Endothelial cell of umbilical vein (primary cell): Measurements from ENCODE around the gene LRRC4B. TPM values are rescaled to one million over a fixed set of nuclear protein-coding genes. Genes with fewer than 3 reads are reported as not detected.

ENCODE experiments used
- BruUV-seq: library from RNA; stranded (reverse); fragments of 400-500 nt; replicated peaks from 2 replicates; lab custom pipeline; 2021; lab: Mats Ljungman, UMichigan
- CTCF ChIA-PET: fragments of 300-600, 350-600 bp; sonication (Branson Sonifier 250); formaldehyde crosslinking; loops from one replicate; lab custom pipeline; 2021; ENCODE audit warnings: antibody characterized with exemption, inconsistent platforms; lab: Charles Lee
- POLR2A ChIA-PET: fragments of 300-600, 350-600 bp; sonication (Branson Sonifier 250); formaldehyde crosslinking; loops from one replicate; lab custom pipeline; 2021; ENCODE audit warnings: antibody characterized with exemption, inconsistent platforms; lab: Charles Lee
- DNase-seq: peaks from one replicate; pipeline ENCODE4 v3.0.0-alpha.2; 2011; ENCODE audit warnings: low read depth, low spot score
- FAIRE-seq: peaks from 2 replicates; lab custom pipeline; 2011; peaks lifted over from hg19 to GRCh38; lab: Jason Lieb, UNC
- H2AFZ ChIP-seq: 2 replicates; pipeline ENCODE4 v1.6.0; 2012; ENCODE audit warnings: low read depth, low read length, control low read depth, inconsistent platforms
- H3K27ac ChIP-seq: 2 replicates; pipeline ENCODE4 v1.5.1; 2011; ENCODE audit warnings: low read depth, mild to moderate bottlenecking, control low read depth, low read length, moderate library complexity; ENCODE audit not compliant: insufficient read depth
- H3K27me3 ChIP-seq, 2 experiments: 2 replicates each; pipeline versions ENCODE4 v1.6.0 to v1.6.1; 2011; ENCODE audit warnings: low read length in 2 of 2, mixed read lengths in 1 of 2; ENCODE audit not compliant: control insufficient read depth in 2 of 2, insufficient read depth in 2 of 2
- H3K36me3 ChIP-seq, 2 experiments: 2 replicates in 1 of 2; 3 replicates in 1 of 2; pipeline ENCODE4 v1.5.1; 2011; ENCODE audit warnings: low read length in 2 of 2, mild to moderate bottlenecking in 1 of 2, moderate library complexity in 1 of 2; ENCODE audit not compliant: control insufficient read depth in 2 of 2, insufficient read depth in 2 of 2; ENCODE audit errors: extremely low read depth in 1 of 2
- H3K4me1 ChIP-seq: 3 replicates; pipeline ENCODE4 v1.5.1; 2011; ENCODE audit warnings: mild to moderate bottlenecking, low read length; ENCODE audit not compliant: control insufficient read depth, insufficient read depth; ENCODE audit errors: extremely low read depth
- H3K4me2 ChIP-seq: 2 replicates; pipeline ENCODE4 v1.6.1; 2011; ENCODE audit warnings: low read length, control low read depth, mixed read lengths; ENCODE audit not compliant: insufficient read depth
- H3K4me3 ChIP-seq, 3 experiments: fragments of 200-600 bp in 1 of 3; sonication (generic), shearing (Covaris generic) in 1 of 3; replicated peaks in 1 of 3; 2 replicates each; pipeline ENCODE4 v1.5.1; 2011 to 2016; ENCODE audit warnings: control low read depth in 3 of 3, low read length in 3 of 3, mild to moderate bottlenecking in 2 of 3, inconsistent platforms in 1 of 3, low read depth in 1 of 3, moderate library complexity in 1 of 3; ENCODE audit not compliant: insufficient read depth in 1 of 3
- H3K79me2 ChIP-seq: 2 replicates; pipeline ENCODE4 v1.6.0; 2012; ENCODE audit warnings: low read length, inconsistent platforms; ENCODE audit not compliant: control insufficient read depth, insufficient read depth
- H3K9ac ChIP-seq: replicated peaks from 2 replicates; pipeline ENCODE3; 2011; ENCODE audit warnings: low read length, control low read depth; ENCODE audit not compliant: insufficient read depth; ENCODE audit errors: extremely low read depth
- H3K9me1 ChIP-seq: replicated peaks from 3 replicates; pipeline ENCODE4 v1.6.0; 2011; ENCODE audit warnings: mild to moderate bottlenecking, low read length; ENCODE audit not compliant: control insufficient read depth, insufficient read depth; ENCODE audit errors: extremely low read depth
- H3K9me3 ChIP-seq: replicated peaks from 2 replicates; pipeline ENCODE4 v1.5.1; 2012; ENCODE audit warnings: low read length, inconsistent platforms; ENCODE audit not compliant: control insufficient read depth, insufficient read depth
- H4K20me1 ChIP-seq: replicated peaks from 2 replicates; pipeline ENCODE3; 2011; ENCODE audit warnings: mild to moderate bottlenecking, low read length; ENCODE audit not compliant: control insufficient read depth, insufficient read depth; ENCODE audit errors: extremely low read depth
- FOS ChIP-seq: IDR thresholded peaks from 2 replicates; pipeline ENCODE4 v1.6.1; 2011; ENCODE audit warnings: mild to moderate bottlenecking, low read length, moderate library complexity, borderline replicate concordance; ENCODE audit not compliant: insufficient read depth
- JUN ChIP-seq: IDR thresholded peaks from 2 replicates; pipeline ENCODE4 v1.6.1; 2011; ENCODE audit warnings: borderline replicate concordance, low read depth; ENCODE audit not compliant: insufficient read length, insufficient read depth
- MAX ChIP-seq: IDR thresholded peaks from 2 replicates; pipeline ENCODE4 v1.6.1; 2011; ENCODE audit not compliant: insufficient read depth, insufficient read length
- POLR2A ChIP-seq: IDR thresholded peaks from 2 replicates; pipeline ENCODE4 v1.6.1; 2012; ENCODE audit warnings: low read depth, mild to moderate bottlenecking, control low read depth, low read length
- POLR2AphosphoS5 ChIP-seq: IDR thresholded peaks from 2 replicates; pipeline ENCODE4 v1.6.1; 2012; ENCODE audit warnings: low read depth, mild to moderate bottlenecking, control low read depth, low read length, moderate library complexity; ENCODE audit not compliant: insufficient read depth
- dilution Hi-C: fragments of 300-500 bp; cut with MboI; formaldehyde crosslinking; loops from one replicate; pipeline ENCODE4 v1.15.0; 2019; ENCODE audit warnings: low sequenced_read_pairs; ENCODE audit not compliant: extremely low pct_ligation_motif_present
- intact Hi-C: fragments of 100-400 bp; cut with micrococcal nuclease; formaldehyde crosslinking; loops from one replicate; pipeline ENCODE4 v1.10.0; 2022
- polyA plus RNA-seq, 4 experiments: library from polyadenylated mRNA; depleted of rRNA in 3 of 4; stranded (reverse) in 3 of 4; unstranded in 1 of 4; fragments of >200 nt; gene quantifications; 2 replicates each; pipeline versions ENCODE4 v1.2.1 to v1.2.3, GENCODE V29; 2011 to 2012; ENCODE audit warnings: missing spikeins in 1 of 4
- total RNA-seq: library from RNA; stranded (reverse); gene quantifications from 2 replicates; pipeline ENCODE4 v1.2.3, GENCODE V29; 2021

The LRRC4B gene
- total and polyA plus RNA-seq, 2 donors (not counting 3 experiments of a cell fraction or from before 2014, with no cell fraction given) = 0.08 TPM; not detected in 1

GRCh38 chr19:50511069-50511822, 57.0 kb downstream of the LRRC4B start, which contains the start of gene JOSD2:
JOSD2 (minus strand) TSS chr19:50511191; CDS start chr19:50510431, 760 bp downstream.
- peaks cover 7% of the 10 kb centered on the region for H3K4me1 ChIP-seq
- dilution Hi-C loops (no loop called here), intact Hi-C loops (loop anchor here (1.0 to 2.0 kb wide), 7 partner anchors 35 to 597 kb away; partner anchors contain the start of genes CTU1, EMC10, GARIN5A and NR1H2)
- POLR2A ChIA-PET = interaction anchor here (0.6 to 1.0 kb wide), 3 partner anchors 50 to 182 kb away, joined by 3 to 5 read pairs (median 4); partner anchors contain the start of gene KCNC3
- peak within 1 kb of the TSS; percentile 92 for H3K4me2 ChIP-seq
- DNase-seq = peak; percentile 99
- peak within 1 kb of the TSS; percentile 50 for H2AFZ ChIP-seq
- BruUV-seq = no TSS peak
- CTCF ChIA-PET = interaction anchor here (0.8 to 1.7 kb wide), 8 partner anchors 18 to 272 kb away, joined by 3 to 10 read pairs (median 4); no protein-coding TSS in a partner anchor
- peak within 1 kb of the TSS; percentile 39 for H3K27ac ChIP-seq
- H3K9me3 ChIP-seq = no peaks in the 10 kb centered on the region
- H3K27me3 ChIP-seq = no peaks in the 10 kb centered on the region
- H3K9ac ChIP-seq = peak within 1 kb of the TSS; percentile 92
- H4K20me1 ChIP-seq = no peaks in the 10 kb centered on the region
- no peaks in the 10 kb centered on the region for H3K79me2 ChIP-seq
- FAIRE-seq = peak; percentile 98
- H3K9me1 ChIP-seq = no peaks in the 10 kb centered on the region
- TF ChIP-seq MAX = peak; percentile 86
- peak; percentile 56 for TF ChIP-seq JUN
- TF ChIP-seq POLR2A = peak; percentile 56
- no peak for TF ChIP-seq POLR2AphosphoS5
- no peak for TF ChIP-seq FOS
- peak within 1 kb of the TSS; percentile 56 to 76 (median 75) for H3K4me3 ChIP-seq
- H3K36me3 ChIP-seq = no peaks in the 10 kb centered on the region
